ENCODE results near the gene PTPN21. TPM values are rescaled to one million over a fixed set of nuclear protein-coding genes. Genes with fewer than 3 reads are reported as not detected.
"Not testable (repeated sequence)": the region's sequence is repeated elsewhere in the genome, so short reads cannot be mapped to it uniquely, and the experiment has no call there.

PTPN21 gene
- total RNA-seq, 1 donor from 2014 or later, result 0.31 TPM

DNA sequence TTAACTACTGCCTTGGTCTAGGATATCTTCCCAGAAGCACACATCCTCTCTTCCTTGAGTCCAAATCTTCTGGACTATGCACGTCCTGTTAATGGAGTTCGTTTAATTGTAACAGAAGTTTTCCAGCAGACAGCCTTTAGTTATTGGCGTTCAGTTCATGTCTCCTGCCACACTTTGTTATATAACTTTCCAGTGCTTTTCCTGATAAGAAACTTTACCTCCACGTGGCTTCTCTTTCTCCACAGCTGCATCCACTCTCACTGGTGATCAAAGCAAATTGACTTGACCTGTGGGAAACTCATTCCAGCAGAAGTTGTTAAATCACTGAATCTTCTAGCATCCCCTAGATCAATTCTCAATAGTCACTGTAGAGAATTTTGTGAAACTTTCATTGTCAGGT, 19.0 kb downstream of the PTPN21 start:
- Mint-ChIP-seq H3K4me1 (no peaks in the 10 kb centered on the region), H3K27me3 (peaks cover 7% of the 10 kb centered on the region), H3K27ac (no peak overlapping the region), H3K9me3 (no peaks in the 10 kb centered on the region), H3K4me3 (no peak overlapping the region), H3K36me3 (ENCODE audit: low read depth) (no peaks in the 10 kb centered on the region)
- intact Hi-C loops (cut with micrococcal nuclease), result no loop called here
- TF ChIP-seq, protein P1, sequence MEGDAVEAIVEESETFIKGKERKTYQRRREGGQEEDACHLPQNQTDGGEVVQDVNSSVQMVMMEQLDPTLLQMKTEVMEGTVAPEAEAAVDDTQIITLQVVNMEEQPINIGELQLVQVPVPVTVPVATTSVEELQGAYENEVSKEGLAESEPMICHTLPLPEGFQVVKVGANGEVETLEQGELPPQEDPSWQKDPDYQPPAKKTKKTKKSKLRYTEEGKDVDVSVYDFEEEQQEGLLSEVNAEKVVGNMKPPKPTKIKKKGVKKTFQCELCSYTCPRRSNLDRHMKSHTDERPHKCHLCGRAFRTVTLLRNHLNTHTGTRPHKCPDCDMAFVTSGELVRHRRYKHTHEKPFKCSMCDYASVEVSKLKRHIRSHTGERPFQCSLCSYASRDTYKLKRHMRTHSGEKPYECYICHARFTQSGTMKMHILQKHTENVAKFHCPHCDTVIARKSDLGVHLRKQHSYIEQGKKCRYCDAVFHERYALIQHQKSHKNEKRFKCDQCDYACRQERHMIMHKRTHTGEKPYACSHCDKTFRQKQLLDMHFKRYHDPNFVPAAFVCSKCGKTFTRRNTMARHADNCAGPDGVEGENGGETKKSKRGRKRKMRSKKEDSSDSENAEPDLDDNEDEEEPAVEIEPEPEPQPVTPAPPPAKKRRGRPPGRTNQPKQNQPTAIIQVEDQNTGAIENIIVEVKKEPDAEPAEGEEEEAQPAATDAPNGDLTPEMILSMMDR (IDR thresholded peaks at IDR 0.05), result no peak
- ChIA-PET CTCF (no interaction called here), POLR2A (no interaction called here)
- no peak for ATAC-seq (ENCODE audit: low read depth)
- no peak for DNase-seq

DNA sequence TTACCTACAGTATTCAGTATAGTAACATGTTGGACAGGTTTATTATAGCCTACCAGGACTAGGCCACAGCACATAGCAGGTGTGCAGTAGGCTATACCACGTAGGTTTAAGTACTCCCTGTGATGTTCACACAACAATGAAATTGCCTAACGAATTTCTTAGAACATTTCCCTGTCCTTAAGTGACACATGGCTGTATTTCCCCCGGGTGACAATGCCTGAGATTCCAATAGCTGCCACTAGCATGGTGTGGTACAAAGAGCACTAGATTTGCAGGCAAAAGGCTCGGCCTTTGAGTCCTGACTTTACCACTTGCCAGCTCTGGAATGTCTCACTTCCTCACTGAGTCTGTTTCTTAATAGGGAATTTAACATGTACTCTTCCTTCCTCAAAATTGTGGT, 19.7 kb downstream of the PTPN21 start:
- ATAC-seq (ENCODE audit: low read depth) (no peak), DNase-seq (no peak)
- POLR2A ChIA-PET, result no interaction called here
- H3K36me3 Mint-ChIP-seq (ENCODE audit: low read depth), result no peaks in the 10 kb centered on the region
- CTCF ChIA-PET, result no interaction called here
- no peak overlapping the region for H3K27ac Mint-ChIP-seq
- H3K4me1 Mint-ChIP-seq, result no peaks in the 10 kb centered on the region
- H3K4me3 Mint-ChIP-seq, result no peak overlapping the region
- peaks cover 5% of the 10 kb centered on the region for H3K9me3 Mint-ChIP-seq
- TF ChIP-seq, protein P1 (IDR thresholded peaks at IDR 0.05), result no peak
- H3K27me3 Mint-ChIP-seq, result peaks cover 11% of the 10 kb centered on the region
- intact Hi-C loops (cut with micrococcal nuclease), result no loop called here

DNA sequence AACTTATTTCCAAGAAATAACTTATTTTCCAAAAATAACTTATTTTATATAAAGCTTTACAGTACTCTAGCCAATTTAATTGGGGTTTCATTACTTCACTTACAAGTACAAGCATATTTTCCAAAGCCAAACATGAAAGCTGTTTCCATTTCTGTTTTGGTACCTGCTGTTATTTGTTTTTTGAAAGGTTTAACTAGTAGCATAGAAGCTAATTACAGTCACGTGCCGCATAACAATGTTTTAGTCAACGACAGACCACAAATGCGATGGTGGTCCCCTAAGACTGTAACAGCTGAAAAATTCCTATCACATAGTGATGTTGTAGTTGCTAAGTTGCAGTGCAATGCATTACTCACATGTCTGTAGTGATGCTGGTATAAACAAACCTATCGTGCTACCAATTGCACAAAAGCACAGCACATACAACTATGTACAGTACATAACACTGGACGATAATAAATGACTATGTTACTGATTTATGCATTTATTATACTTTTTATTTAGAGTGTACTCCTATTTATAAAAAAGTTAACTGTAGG, 21.7 kb downstream of the PTPN21 start:
- H3K27me3 Mint-ChIP-seq, result peaks cover 16% of the 10 kb centered on the region
- H3K4me1 Mint-ChIP-seq, result no peaks in the 10 kb centered on the region
- DNase-seq (no peak), ATAC-seq (ENCODE audit: low read depth) (no peak)
- no peak overlapping the region for H3K27ac Mint-ChIP-seq
- intact Hi-C loops (cut with micrococcal nuclease), result no loop called here
- H3K36me3 Mint-ChIP-seq (ENCODE audit: low read depth), result no peaks in the 10 kb centered on the region
- CTCF ChIA-PET, result no interaction called here
- no peak overlapping the region for H3K4me3 Mint-ChIP-seq
- POLR2A ChIA-PET, result no interaction called here
- TF ChIP-seq, protein P1 (IDR thresholded peaks at IDR 0.05), result no peak
- H3K9me3 Mint-ChIP-seq, result peaks cover 10% of the 10 kb centered on the region

DNA sequence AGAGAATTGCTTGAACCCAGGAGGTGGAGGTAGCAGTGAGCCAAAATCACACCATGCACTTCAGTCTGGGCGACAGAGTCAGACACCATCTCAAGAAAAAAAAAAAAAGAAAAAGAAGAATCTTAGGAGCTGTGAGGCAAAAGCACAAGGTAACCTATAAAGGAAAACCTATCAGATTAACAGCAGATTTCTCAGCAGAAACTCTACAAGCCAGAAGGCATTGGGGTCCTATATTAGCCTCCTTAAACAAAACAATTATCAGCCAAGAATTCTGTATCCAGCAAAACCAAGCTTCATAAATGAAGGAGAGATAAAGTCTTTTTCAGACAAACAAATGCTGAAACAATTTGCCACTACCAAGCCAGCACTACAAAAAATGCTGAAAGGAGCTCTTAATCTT, 24.9 kb downstream of the PTPN21 start:
- DNase-seq; POLR2A ChIA-PET; H3K4me3 Mint-ChIP-seq; H3K4me1 Mint-ChIP-seq; H3K27ac Mint-ChIP-seq; H3K36me3 Mint-ChIP-seq (ENCODE audit: low read depth); ATAC-seq (ENCODE audit: low read depth); CTCF ChIA-PET; intact Hi-C loops (cut with micrococcal nuclease): not testable (repeated sequence)
- Mint-ChIP-seq H3K9me3 (peaks cover 12% of the 10 kb centered on the region), H3K27me3 (peaks cover 24% of the 10 kb centered on the region)

DNA sequence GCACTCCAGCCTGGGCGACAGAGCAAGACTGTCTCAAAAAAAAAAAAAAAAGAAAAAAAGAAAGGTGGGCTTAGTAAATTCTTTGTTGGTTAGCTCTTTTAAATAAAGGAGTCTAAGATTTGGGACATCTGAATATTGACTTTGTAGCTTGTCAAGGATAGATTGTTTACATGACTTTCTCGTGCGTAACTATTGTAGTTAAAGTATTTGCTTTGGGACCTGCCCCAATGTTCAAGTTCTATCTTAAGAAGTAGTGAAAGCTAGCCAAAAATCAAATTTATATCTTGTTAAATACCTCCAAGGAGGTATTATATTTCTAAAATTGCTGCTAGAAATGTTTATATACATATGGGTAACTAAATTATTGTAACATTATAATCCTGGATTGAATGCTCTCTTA, 32.4 kb downstream of the PTPN21 start:
- CTCF ChIA-PET, result no interaction called here
- Mint-ChIP-seq H3K36me3 (ENCODE audit: low read depth) (no peaks in the 10 kb centered on the region), H3K9me3 (no peaks in the 10 kb centered on the region), H3K4me3 (no peak overlapping the region), H3K27ac (no peak overlapping the region), H3K27me3 (peaks cover 19% of the 10 kb centered on the region), H3K4me1 (no peaks in the 10 kb centered on the region)
- TF ChIP-seq, protein P1 (IDR thresholded peaks at IDR 0.05), result no peak
- DNase-seq (no peak), ATAC-seq (ENCODE audit: low read depth) (no peak)
- intact Hi-C loops (cut with micrococcal nuclease), result no loop called here
- POLR2A ChIA-PET, result no interaction called here

DNA sequence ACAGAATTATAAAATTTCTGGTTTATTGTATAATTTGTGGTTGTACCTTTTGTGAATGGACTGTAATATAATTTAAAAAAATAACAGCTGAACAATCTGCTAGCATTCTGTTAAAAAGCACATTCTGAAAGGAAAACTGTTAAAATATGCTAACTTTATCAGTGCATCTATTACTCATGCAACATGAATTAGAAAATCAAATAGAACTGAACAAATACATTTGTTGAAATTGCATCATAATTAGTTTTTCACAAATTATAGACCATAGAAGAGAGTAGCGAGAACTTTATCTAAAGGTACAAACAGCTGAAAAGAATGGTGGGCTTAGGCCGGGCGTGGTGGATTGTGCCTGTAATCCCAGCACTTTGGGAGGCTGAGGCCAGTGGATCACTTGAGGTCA, 33.0 kb downstream of the PTPN21 start:
- DNase-seq, result no peak
- TF ChIP-seq, protein P1 (IDR thresholded peaks at IDR 0.05), result no peak
- ChIA-PET CTCF (no interaction called here), POLR2A (no interaction called here)
- no peaks in the 10 kb centered on the region for H3K4me1 Mint-ChIP-seq
- peaks cover 19% of the 10 kb centered on the region for H3K27me3 Mint-ChIP-seq
- no peaks in the 10 kb centered on the region for H3K9me3 Mint-ChIP-seq
- H3K36me3 Mint-ChIP-seq (ENCODE audit: low read depth), result no peaks in the 10 kb centered on the region
- no peak for ATAC-seq (ENCODE audit: low read depth)
- intact Hi-C loops (cut with micrococcal nuclease), result no loop called here
- no peak overlapping the region for H3K27ac Mint-ChIP-seq
- H3K4me3 Mint-ChIP-seq, result no peak overlapping the region

Measured in activated B cell treated with CpG ODN at 0.5 μM for 24 hours (primary cell).